IMR-90 (cell line): ENCODE measurements around the gene RASSF5. TPM values are rescaled to one million over a fixed set of nuclear protein-coding genes. Genes with fewer than 3 reads are reported as not detected.

Experiments
- ATAC-seq: fragments of 200-7000 bp; cut with Tn5 transposase; 2 replicates; pipeline ENCODE4 v1.9.1; 2020; ENCODE audit warnings: low read depth, mild to moderate bottlenecking, moderate library complexity
- BruUV-seq: library from RNA; stranded (reverse); fragments of 400-500 nt; replicated peaks from 2 replicates; lab custom pipeline; 2021; lab: Mats Ljungman, UMichigan
- CTCF ChIA-PET: fragments of 300-600 bp; formaldehyde crosslinking; extraction: SDS; loops from one replicate; lab custom pipeline; 2021; ENCODE audit warnings: antibody characterized with exemption; lab: Yijun Ruan, JAX
- POLR2A ChIA-PET: fragments of 300-600 bp; sonication (Branson Sonifier 250); formaldehyde crosslinking; loops from one replicate; lab custom pipeline; 2022; ENCODE audit warnings: antibody characterized with exemption; ENCODE audit not compliant: unreplicated experiment; lab: Charles Lee
- DNase-seq: peaks from one replicate; pipeline ENCODE4 v3.0.0; 2013
- H2AFZ ChIP-seq: replicated peaks from 2 replicates; pipeline ENCODE3; 2013; ENCODE audit warnings: low read length, mild to moderate bottlenecking; ENCODE audit not compliant: poor library complexity
- H2AK5ac ChIP-seq: 2 replicates; pipeline ENCODE4 v1.6.1; 2013; ENCODE audit warnings: low read depth, low read length, inconsistent platforms
- H2AK9ac ChIP-seq: replicated peaks from 2 replicates; pipeline ENCODE3; 2013; ENCODE audit warnings: mild to moderate bottlenecking, low read depth, low read length, moderate library complexity; ENCODE audit not compliant: poor library complexity
- H2BK120ac ChIP-seq: 2 replicates; pipeline ENCODE4 v1.6.1; 2013; ENCODE audit warnings: low read depth, low read length, inconsistent platforms
- H2BK15ac ChIP-seq: 3 replicates; pipeline ENCODE4 v1.6.1; 2013; ENCODE audit warnings: low read depth, low read length, inconsistent platforms
- H2BK20ac ChIP-seq: 2 replicates; pipeline ENCODE4 v1.6.1; 2013; ENCODE audit warnings: low read depth, mild to moderate bottlenecking, inconsistent platforms, low read length, moderate library complexity
- H2BK5ac ChIP-seq: 2 replicates; pipeline ENCODE4 v1.6.1; 2013; ENCODE audit warnings: mild to moderate bottlenecking, low read depth, low read length, inconsistent platforms; ENCODE audit not compliant: poor library complexity, severe bottlenecking
- H3K14ac ChIP-seq: replicated peaks from 2 replicates; pipeline ENCODE4 v1.6.1; 2013; ENCODE audit warnings: low read depth, low read length, inconsistent platforms
- H3K18ac ChIP-seq: 2 replicates; pipeline ENCODE4 v1.6.1; 2013; ENCODE audit warnings: low read depth, low read length, control low read depth
- H3K23ac ChIP-seq: 2 replicates; pipeline ENCODE4 v1.6.1; 2013; ENCODE audit warnings: low read depth, low read length, inconsistent platforms
- H3K27ac ChIP-seq: 2 replicates; pipeline ENCODE4 v1.5.1; 2013; ENCODE audit warnings: mild to moderate bottlenecking, control low read depth, low read length; ENCODE audit not compliant: insufficient read depth
- H3K27me3 ChIP-seq: 2 replicates; pipeline ENCODE4 v1.6.1; 2013; ENCODE audit warnings: low read length; ENCODE audit not compliant: control insufficient read depth, insufficient read depth
- H3K36me3 ChIP-seq: 2 replicates; pipeline ENCODE4 v1.6.1; 2013; ENCODE audit warnings: low read length, mixed read lengths; ENCODE audit not compliant: control insufficient read depth, insufficient read depth
- H3K4ac ChIP-seq: 2 replicates; pipeline ENCODE4 v1.6.1; 2013; ENCODE audit warnings: low read depth, low read length, inconsistent platforms
- H3K4me1 ChIP-seq: 2 replicates; pipeline ENCODE4 v1.6.1; 2013; ENCODE audit warnings: low read length, mixed read lengths; ENCODE audit not compliant: control insufficient read depth, insufficient read depth
- H3K4me2 ChIP-seq: 2 replicates; pipeline ENCODE4 v1.6.1; 2013; ENCODE audit warnings: low read depth, mild to moderate bottlenecking, control low read depth, low read length, moderate library complexity
- H3K4me3 ChIP-seq: 2 replicates; pipeline ENCODE4 v1.5.1; 2013; ENCODE audit warnings: low read depth, mild to moderate bottlenecking, control low read depth, low read length, moderate library complexity; ENCODE audit not compliant: insufficient read depth
- H3K56ac ChIP-seq: 2 replicates; pipeline ENCODE4 v1.6.1; 2013; ENCODE audit warnings: low read length, inconsistent platforms; ENCODE audit not compliant: insufficient read depth; ENCODE audit errors: extremely low read depth
- H3K79me1 ChIP-seq, 2 experiments: 2 replicates each; pipeline ENCODE4 v1.6.1; 2013; ENCODE audit warnings: low read length in 2 of 2, inconsistent platforms in 1 of 2, low read depth in 1 of 2
- H3K9ac ChIP-seq: 2 replicates; pipeline ENCODE4 v1.6.1; 2013; ENCODE audit warnings: low read depth, low read length, control low read depth
- H3K9me1 ChIP-seq: 2 replicates; pipeline ENCODE4 v1.6.1; 2013; ENCODE audit warnings: low read length, inconsistent platforms; ENCODE audit not compliant: insufficient read depth
- H3K9me3 ChIP-seq: 2 replicates; pipeline ENCODE4 v1.6.1; 2013; ENCODE audit warnings: low read length; ENCODE audit not compliant: control insufficient read depth, insufficient read depth
- H4K20me1 ChIP-seq: 2 replicates; pipeline ENCODE4 v1.6.1; 2013; ENCODE audit warnings: low read length, inconsistent platforms; ENCODE audit not compliant: insufficient read depth
- H4K5ac ChIP-seq: 2 replicates; pipeline ENCODE4 v1.6.1; 2013; ENCODE audit warnings: mild to moderate bottlenecking, low read depth, low read length, control low read depth
- H4K8ac ChIP-seq, 2 experiments: 2 replicates each; pipeline ENCODE4 v1.6.1; 2013; ENCODE audit warnings: low read depth in 2 of 2, low read length in 2 of 2, control low read depth in 1 of 2, inconsistent platforms in 1 of 2
- H4K91ac ChIP-seq: 2 replicates; pipeline ENCODE4 v1.6.1; 2013; ENCODE audit warnings: low read depth, low read length, inconsistent platforms; ENCODE audit not compliant: insufficient read depth
- MAZ ChIP-seq: IDR thresholded peaks from 2 replicates; pipeline ENCODE4 v1.6.1; 2012; ENCODE audit warnings: low read depth, mild to moderate bottlenecking, low read length, improper control_type of control experiment, moderate library complexity, borderline replicate concordance
- MXI1 ChIP-seq: IDR thresholded peaks from 2 replicates; pipeline ENCODE4 v1.6.1; 2012; ENCODE audit warnings: low read depth, mild to moderate bottlenecking, low read length, moderate library complexity, borderline replicate concordance
- NFE2L2 ChIP-seq: fragments of 150-350 bp; IDR thresholded peaks from 2 replicates; pipeline ENCODE4 v1.6.1; 2016; ENCODE audit warnings: low read depth, mild to moderate bottlenecking, low read length
- POLR2A ChIP-seq: IDR thresholded peaks from 2 replicates; pipeline ENCODE4 v1.6.1; 2012; ENCODE audit warnings: mild to moderate bottlenecking, low read depth, low read length
- SMC3 ChIP-seq: fragments of 150-350 bp; IDR thresholded peaks from 2 replicates; pipeline ENCODE4 v1.6.1; 2016; ENCODE audit warnings: low read depth, mild to moderate bottlenecking, antibody characterized with exemption, low read length, moderate library complexity
- WGBS, 2 experiments: methylation state at CpG; one replicate each; pipeline versions ENCODE4 v1.1.5 to v1.1.7; 2013; ENCODE audit warnings: missing lambda C conversion rate in 2 of 2; ENCODE audit not compliant: insufficient read length in 1 of 2; ENCODE audit errors: extremely low coverage in 2 of 2; 5-methylcytosine and 5-hydroxymethylcytosine counted together
- dilution Hi-C: fragments of 300-500 bp; cut with HindIII; formaldehyde crosslinking; loops from one replicate; pipeline ENCODE4 v1.14.3; 2018; ENCODE audit warnings: low sequenced_read_pairs; ENCODE audit not compliant: unreplicated experiment
- in situ Hi-C: fragments of 300-500 bp; cut with MboI; formaldehyde crosslinking; loops from 3 replicates; pipeline ENCODE4 v1.14.3; 2019; ENCODE audit warnings: low sequenced_read_pairs, inconsistent platforms, mixed read lengths
- intact Hi-C: fragments of 100-400 bp; cut with micrococcal nuclease; formaldehyde crosslinking; loops from 2 replicates; pipeline ENCODE4 v1.10.0; 2022
- polyA plus RNA-seq, 3 experiments: library from polyadenylated mRNA; depleted of rRNA; stranded (reverse); fragments of >200 nt; gene quantifications; 2 replicates each; pipeline ENCODE4 v1.2.3, GENCODE V29; 2012; ENCODE audit warnings: low replicate concordance in 1 of 3
- total RNA-seq: library from RNA; depleted of rRNA; stranded (reverse); fragments of >200 nt; gene quantifications from 2 replicates; pipeline ENCODE4 v1.2.3, GENCODE V29; 2012
- TF ChIP-seq, protein P1 (sequence below): conservative IDR thresholded peaks from 2 replicates; pipeline ENCODE4 v1.5.1; 2012; ENCODE audit warnings: mild to moderate bottlenecking, low read depth, low read length, improper control_type of control experiment
- TF ChIP-seq, protein P2 (sequence below): fragments of 150-350 bp; IDR thresholded peaks from 2 replicates; pipeline ENCODE4 v1.6.1; 2017; ENCODE audit warnings: mild to moderate bottlenecking, antibody characterized with exemption, low read length, low read depth

The RASSF5 gene
- total and polyA plus RNA-seq, 2 of the 4 experiments (the other 2 are of a cell fraction), result 0.18 to 1.1 TPM

DNA sequence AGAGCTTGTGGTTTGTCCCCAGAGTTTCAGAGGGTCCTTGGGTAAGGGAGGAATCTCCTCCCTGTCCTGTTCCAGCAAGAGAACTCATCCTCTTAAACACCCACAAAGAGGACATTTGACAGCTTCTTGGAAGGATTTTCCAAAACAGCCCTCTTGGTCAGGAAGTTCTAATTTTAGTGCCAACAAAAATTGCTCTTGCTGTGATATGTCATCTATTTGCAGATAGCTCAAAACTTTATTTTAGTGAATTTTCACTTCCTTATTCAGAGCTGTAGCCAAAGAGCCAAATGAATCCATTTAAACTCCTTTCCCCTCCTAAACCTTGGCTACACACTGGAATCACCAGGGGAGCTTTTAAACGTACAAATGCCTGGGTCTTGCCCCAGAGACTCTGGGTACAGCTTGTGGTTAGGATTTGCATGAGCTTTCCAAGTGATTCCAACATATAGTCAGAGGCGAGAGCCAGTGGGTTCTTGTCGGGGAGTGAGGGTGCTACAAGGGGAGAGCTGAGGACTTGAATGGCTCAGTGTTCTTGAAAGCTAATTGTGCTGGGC is 11.8 kb upstream of the RASSF5 start:
- Histone ChIP-seq H3K4me2 (no peak overlapping the region), H2AK9ac (no peak overlapping the region), H2BK20ac (no peak overlapping the region), H3K79me1 (no peaks in the 10 kb centered on the region), H3K4ac (no peak overlapping the region), H2AFZ (no peak overlapping the region), H4K20me1 (no peaks in the 10 kb centered on the region), H4K8ac (no peak overlapping the region), H3K56ac (no peak overlapping the region), H3K36me3 (peaks cover 39% of the 10 kb centered on the region), H2BK15ac (no peak overlapping the region), H3K27me3 (no peaks in the 10 kb centered on the region), H2BK5ac (no peak overlapping the region), H4K5ac (no peak overlapping the region), H4K91ac (no peak overlapping the region), H2BK120ac (no peak overlapping the region), H3K9ac (no peak overlapping the region), H2AK5ac (no peak overlapping the region), H3K9me3 (no peaks in the 10 kb centered on the region), H3K14ac (no peak overlapping the region), H3K27ac (no peak overlapping the region), H3K4me3 (no peak overlapping the region), H3K23ac (no peak overlapping the region), H3K9me1 (peaks cover 12% of the 10 kb centered on the region; the same call in 1 of the 2 replicates), H3K4me1 (peaks cover under 1% of the 10 kb centered on the region; the same call in 1 of the 2 replicates), H3K18ac (no peak overlapping the region)
- ChIA-PET CTCF (interaction anchor here (0.7 to 1.0 kb wide), 2 partner anchors 8 to 487 kb away, joined by 3 read pairs; no protein-coding TSS in a partner anchor), POLR2A (no interaction called here)
- 70% methylated on average over 2 of the region's 3 CpGs; no CpG with 5 or more reads in 1 of the 2 experiments for WGBS, 2 experiments
- DNase-seq (no peak), ATAC-seq (no peak)
- intact Hi-C loops (no loop called here), in situ Hi-C loops (no loop called here), dilution Hi-C loops (no loop called here)
- BruUV-seq, result no TSS peak
- TF ChIP-seq, protein P1, sequence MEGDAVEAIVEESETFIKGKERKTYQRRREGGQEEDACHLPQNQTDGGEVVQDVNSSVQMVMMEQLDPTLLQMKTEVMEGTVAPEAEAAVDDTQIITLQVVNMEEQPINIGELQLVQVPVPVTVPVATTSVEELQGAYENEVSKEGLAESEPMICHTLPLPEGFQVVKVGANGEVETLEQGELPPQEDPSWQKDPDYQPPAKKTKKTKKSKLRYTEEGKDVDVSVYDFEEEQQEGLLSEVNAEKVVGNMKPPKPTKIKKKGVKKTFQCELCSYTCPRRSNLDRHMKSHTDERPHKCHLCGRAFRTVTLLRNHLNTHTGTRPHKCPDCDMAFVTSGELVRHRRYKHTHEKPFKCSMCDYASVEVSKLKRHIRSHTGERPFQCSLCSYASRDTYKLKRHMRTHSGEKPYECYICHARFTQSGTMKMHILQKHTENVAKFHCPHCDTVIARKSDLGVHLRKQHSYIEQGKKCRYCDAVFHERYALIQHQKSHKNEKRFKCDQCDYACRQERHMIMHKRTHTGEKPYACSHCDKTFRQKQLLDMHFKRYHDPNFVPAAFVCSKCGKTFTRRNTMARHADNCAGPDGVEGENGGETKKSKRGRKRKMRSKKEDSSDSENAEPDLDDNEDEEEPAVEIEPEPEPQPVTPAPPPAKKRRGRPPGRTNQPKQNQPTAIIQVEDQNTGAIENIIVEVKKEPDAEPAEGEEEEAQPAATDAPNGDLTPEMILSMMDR, result no peak
- TF ChIP-seq POLR2A (no peak), NFE2L2 (no peak), SMC3 (no peak), MXI1 (no peak), MAZ (no peak)
- TF ChIP-seq, protein P2, sequence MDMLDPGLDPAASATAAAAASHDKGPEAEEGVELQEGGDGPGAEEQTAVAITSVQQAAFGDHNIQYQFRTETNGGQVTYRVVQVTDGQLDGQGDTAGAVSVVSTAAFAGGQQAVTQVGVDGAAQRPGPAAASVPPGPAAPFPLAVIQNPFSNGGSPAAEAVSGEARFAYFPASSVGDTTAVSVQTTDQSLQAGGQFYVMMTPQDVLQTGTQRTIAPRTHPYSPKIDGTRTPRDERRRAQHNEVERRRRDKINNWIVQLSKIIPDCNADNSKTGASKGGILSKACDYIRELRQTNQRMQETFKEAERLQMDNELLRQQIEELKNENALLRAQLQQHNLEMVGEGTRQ, result no peak
